HepG2 (cell line): Measurements from ENCODE around the gene CNPPD1. TPM values are rescaled to one million over a fixed set of nuclear protein-coding genes. Genes with fewer than 3 reads are reported as not detected.

Experiments
- ARNT ChIP-seq: fragments of 450-650 bp; IDR thresholded peaks from 2 replicates; pipeline ENCODE4 v1.6.1; 2017
- BRD4 ChIP-seq: sonication (generic); formaldehyde crosslinking; IDR thresholded peaks from 2 replicates; pipeline ENCODE4 v1.4.0; 2020; ENCODE audit warnings: missing genetic modification reagents
- CBFB ChIP-seq: sonication (generic); formaldehyde crosslinking; IDR thresholded peaks from 2 replicates; pipeline ENCODE4 v1.4.0; 2020; ENCODE audit warnings: missing genetic modification reagents
- DNMT3B ChIP-seq: conservative IDR thresholded peaks from 2 replicates; pipeline ENCODE4 v1.6.1; 2016; ENCODE audit warnings: missing biosample characterization, control low read depth
- EEA1 ChIP-seq: sonication (generic); formaldehyde crosslinking; IDR thresholded peaks from 2 replicates; pipeline ENCODE4 v1.5.1; 2020; ENCODE audit warnings: mild to moderate bottlenecking, missing genetic modification reagents, borderline replicate concordance
- GABPB1 ChIP-seq: IDR thresholded peaks from 2 replicates; pipeline ENCODE4 v1.6.1; 2016; ENCODE audit warnings: mild to moderate bottlenecking, missing genetic modification reagents, moderate library complexity, missing compliant biosample characterization
- HNF4G ChIP-seq, 2 experiments: sonication (generic) in 1 of 2; formaldehyde crosslinking in 1 of 2; IDR thresholded peaks; 2 replicates each; pipeline versions ENCODE4 v1.4.0 to v1.6.1; 2011 to 2020; ENCODE audit warnings: borderline replicate concordance in 2 of 2, low read depth in 2 of 2, mild to moderate bottlenecking in 2 of 2, low read length in 1 of 2, missing genetic modification reagents in 1 of 2, moderate library complexity in 1 of 2
- HOXA9 ChIP-seq: sonication (generic); formaldehyde crosslinking; IDR thresholded peaks from 2 replicates; pipeline ENCODE4 v1.8.1; 2022; ENCODE audit warnings: missing genetic modification reagents, mild to moderate bottlenecking, moderate library complexity, borderline replicate concordance
- NFYB ChIP-seq: sonication (generic); formaldehyde crosslinking; IDR thresholded peaks from 2 replicates; pipeline ENCODE4 v1.4.0; 2020; ENCODE audit warnings: missing genetic modification reagents
- NR2C2 ChIP-seq: sonication (generic); formaldehyde crosslinking; IDR thresholded peaks from 2 replicates; pipeline ENCODE4 v1.4.0; 2020; ENCODE audit warnings: missing genetic modification reagents, mild to moderate bottlenecking, moderate library complexity, borderline replicate concordance
- PAWR ChIP-seq: sonication (generic); formaldehyde crosslinking; IDR thresholded peaks from 2 replicates; pipeline ENCODE4 v1.4.0; 2020; ENCODE audit warnings: missing genetic modification reagents, mild to moderate bottlenecking, borderline replicate concordance
- PBX2 ChIP-seq: IDR thresholded peaks from 2 replicates; pipeline ENCODE4 v1.6.1; 2016; ENCODE audit warnings: control low read depth
- SMC3 ChIP-seq: IDR thresholded peaks from 2 replicates; pipeline ENCODE4 v1.6.1; 2011; ENCODE audit warnings: low read length, improper control_type of control experiment
- SMYD3 ChIP-seq: sonication (generic); formaldehyde crosslinking; IDR thresholded peaks from 2 replicates; pipeline ENCODE4 v1.8.1; 2023; ENCODE audit warnings: mild to moderate bottlenecking, missing genetic modification reagents
- SP1 ChIP-seq, 2 experiments: fragments of 450-650 bp in 1 of 2; sonication (generic) in 1 of 2; formaldehyde crosslinking in 1 of 2; IDR thresholded peaks; 2 replicates each; pipeline versions ENCODE4 v1.4.0 to v1.6.1; 2016 to 2020; ENCODE audit warnings: missing genetic modification reagents in 1 of 2
- TEAD3 ChIP-seq: optimal IDR thresholded peaks from 2 replicates; pipeline ENCODE3; 2016; ENCODE audit warnings: borderline replicate concordance
- ZNF441 ChIP-seq: sonication (generic); formaldehyde crosslinking; IDR thresholded peaks from 2 replicates; pipeline ENCODE4 v1.7.0; 2021; ENCODE audit warnings: missing genetic modification reagents, borderline replicate concordance
- ZNF776 ChIP-seq: sonication (generic); formaldehyde crosslinking; IDR thresholded peaks from 2 replicates; pipeline ENCODE4 v1.4.0; 2020; ENCODE audit warnings: mild to moderate bottlenecking, missing genetic modification reagents
- ZNF777 ChIP-seq: sonication (generic); formaldehyde crosslinking; IDR thresholded peaks from 2 replicates; pipeline ENCODE4 v1.4.0; 2020; ENCODE audit warnings: missing genetic modification reagents
- ZNF841 ChIP-seq: sonication (generic); formaldehyde crosslinking; IDR thresholded peaks from 2 replicates; pipeline ENCODE4 v1.8.1; 2023; ENCODE audit warnings: missing genetic modification reagents, borderline replicate concordance
- ZSCAN9 ChIP-seq: IDR thresholded peaks from 2 replicates; pipeline ENCODE4 v1.6.1; 2016; ENCODE audit warnings: borderline replicate concordance
- polyA plus RNA-seq, 8 experiments: library from polyadenylated mRNA; depleted of rRNA in 3 of 8; stranded (reverse) in 7 of 8; unstranded in 1 of 8; fragments of >200 nt; fragmentation: Illumina TruSeq in 4 of 8; extraction: Trizol in 4 of 8; gene quantifications; 2 replicates each; pipeline versions ENCODE4 v1.2.1 to v1.2.3, GENCODE V29; 2011 to 2016; ENCODE audit warnings: low read depth in 4 of 8, missing spikeins in 1 of 8, mixed read lengths in 1 of 8; ENCODE audit not compliant: insufficient read depth in 1 of 8
- total RNA-seq, 5 experiments: library from RNA; depleted of rRNA; stranded (reverse); fragments of >200 nt; fragmentation: Illumina TruSeq; extraction: Trizol; gene quantifications; 2 replicates each; pipeline ENCODE4 v1.2.3, GENCODE V29; 2016; ENCODE audit warnings: low read depth in 1 of 5
- TF ChIP-seq, protein P1 (sequence below): sonication (generic); IDR thresholded peaks from 2 replicates; pipeline ENCODE4 v1.6.1; 2016; ENCODE audit warnings: low read depth, borderline replicate concordance
- TF ChIP-seq, protein P2 (sequence below): sonication (generic); formaldehyde crosslinking; IDR thresholded peaks from 2 replicates; pipeline ENCODE4 v1.9.0; 2021; ENCODE audit warnings: missing genetic modification reagents, borderline replicate concordance
- TF ChIP-seq, protein P3 (sequence below): sonication (generic); formaldehyde crosslinking; IDR thresholded peaks from 2 replicates; pipeline ENCODE4 v1.5.0; 2020; ENCODE audit warnings: mild to moderate bottlenecking, missing genetic modification reagents, moderate library complexity

The CNPPD1 gene
- total and polyA plus RNA-seq, 2 of the 13 experiments (the other 11 are each of a cell fraction or from before 2014, with no cell fraction given), result 35.5 to 49.4 TPM

GRCh38 chr2:219177552-219178376, 1.0 kb upstream of the CNPPD1 start, which contains the start of gene RETREG2 (continued):
- no peak for TF ChIP-seq HNF4G (IDR thresholded peaks at IDR 0.05; ENCODE audit: borderline replicate concordance, low read depth, low read length)
- no peak for TF ChIP-seq HNF4G (CRISPR knock-in tag; IDR thresholded peaks at IDR 0.05; ENCODE audit: borderline replicate concordance, low read depth)
- TF ChIP-seq EEA1 (CRISPR knock-in tag), result peak; percentile 59; the same call in 1 of the 2 replicates
- TF ChIP-seq, protein P1, sequence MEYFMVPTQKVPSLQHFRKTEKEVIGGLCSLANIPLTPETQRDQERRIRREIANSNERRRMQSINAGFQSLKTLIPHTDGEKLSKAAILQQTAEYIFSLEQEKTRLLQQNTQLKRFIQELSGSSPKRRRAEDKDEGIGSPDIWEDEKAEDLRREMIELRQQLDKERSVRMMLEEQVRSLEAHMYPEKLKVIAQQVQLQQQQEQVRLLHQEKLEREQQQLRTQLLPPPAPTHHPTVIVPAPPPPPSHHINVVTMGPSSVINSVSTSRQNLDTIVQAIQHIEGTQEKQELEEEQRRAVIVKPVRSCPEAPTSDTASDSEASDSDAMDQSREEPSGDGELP, result no peak
- TF ChIP-seq ARNT, result no peak
- TF ChIP-seq TEAD3, result no peak
- TF ChIP-seq ZSCAN9, result peak; percentile 16
- peak; percentile 82 for TF ChIP-seq NR2C2 (CRISPR knock-in tag)
- no peak for TF ChIP-seq ZNF777
- no peak; the same call in 1 of the 2 replicates for TF ChIP-seq BRD4
- TF ChIP-seq CBFB (CRISPR knock-in tag), result peak; percentile 75; the same call in 1 of the 2 replicates
- no peak; the same call in 1 of the 2 replicates for TF ChIP-seq ZNF441 (CRISPR knock-in tag)
- TF ChIP-seq DNMT3B (CRISPR knock-in tag), result no peak
- TF ChIP-seq SP1 (IDR thresholded peaks at IDR 0.05), result no peak
- TF ChIP-seq SP1 (CRISPR knock-in tag; IDR thresholded peaks at IDR 0.05), result no peak
- TF ChIP-seq HOXA9, result no peak
- TF ChIP-seq NFYB (CRISPR knock-in tag), result no peak
- TF ChIP-seq, protein P2, sequence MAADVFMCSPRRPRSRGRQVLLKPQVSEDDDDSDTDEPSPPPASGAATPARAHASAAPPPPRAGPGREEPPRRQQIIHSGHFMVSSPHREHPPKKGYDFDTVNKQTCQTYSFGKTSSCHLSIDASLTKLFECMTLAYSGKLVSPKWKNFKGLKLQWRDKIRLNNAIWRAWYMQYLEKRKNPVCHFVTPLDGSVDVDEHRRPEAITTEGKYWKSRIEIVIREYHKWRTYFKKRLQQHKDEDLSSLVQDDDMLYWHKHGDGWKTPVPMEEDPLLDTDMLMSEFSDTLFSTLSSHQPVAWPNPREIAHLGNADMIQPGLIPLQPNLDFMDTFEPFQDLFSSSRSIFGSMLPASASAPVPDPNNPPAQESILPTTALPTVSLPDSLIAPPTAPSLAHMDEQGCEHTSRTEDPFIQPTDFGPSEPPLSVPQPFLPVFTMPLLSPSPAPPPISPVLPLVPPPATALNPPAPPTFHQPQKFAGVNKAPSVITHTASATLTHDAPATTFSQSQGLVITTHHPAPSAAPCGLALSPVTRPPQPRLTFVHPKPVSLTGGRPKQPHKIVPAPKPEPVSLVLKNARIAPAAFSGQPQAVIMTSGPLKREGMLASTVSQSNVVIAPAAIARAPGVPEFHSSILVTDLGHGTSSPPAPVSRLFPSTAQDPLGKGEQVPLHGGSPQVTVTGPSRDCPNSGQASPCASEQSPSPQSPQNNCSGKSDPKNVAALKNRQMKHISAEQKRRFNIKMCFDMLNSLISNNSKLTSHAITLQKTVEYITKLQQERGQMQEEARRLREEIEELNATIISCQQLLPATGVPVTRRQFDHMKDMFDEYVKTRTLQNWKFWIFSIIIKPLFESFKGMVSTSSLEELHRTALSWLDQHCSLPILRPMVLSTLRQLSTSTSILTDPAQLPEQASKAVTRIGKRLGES (CRISPR knock-in tag), result no peak
- TF ChIP-seq SMC3, result no peak
- 0 out of 2 replicates have a peak, but pooled peaks have one; percentile 30 for TF ChIP-seq PAWR
- TF ChIP-seq, protein P3, sequence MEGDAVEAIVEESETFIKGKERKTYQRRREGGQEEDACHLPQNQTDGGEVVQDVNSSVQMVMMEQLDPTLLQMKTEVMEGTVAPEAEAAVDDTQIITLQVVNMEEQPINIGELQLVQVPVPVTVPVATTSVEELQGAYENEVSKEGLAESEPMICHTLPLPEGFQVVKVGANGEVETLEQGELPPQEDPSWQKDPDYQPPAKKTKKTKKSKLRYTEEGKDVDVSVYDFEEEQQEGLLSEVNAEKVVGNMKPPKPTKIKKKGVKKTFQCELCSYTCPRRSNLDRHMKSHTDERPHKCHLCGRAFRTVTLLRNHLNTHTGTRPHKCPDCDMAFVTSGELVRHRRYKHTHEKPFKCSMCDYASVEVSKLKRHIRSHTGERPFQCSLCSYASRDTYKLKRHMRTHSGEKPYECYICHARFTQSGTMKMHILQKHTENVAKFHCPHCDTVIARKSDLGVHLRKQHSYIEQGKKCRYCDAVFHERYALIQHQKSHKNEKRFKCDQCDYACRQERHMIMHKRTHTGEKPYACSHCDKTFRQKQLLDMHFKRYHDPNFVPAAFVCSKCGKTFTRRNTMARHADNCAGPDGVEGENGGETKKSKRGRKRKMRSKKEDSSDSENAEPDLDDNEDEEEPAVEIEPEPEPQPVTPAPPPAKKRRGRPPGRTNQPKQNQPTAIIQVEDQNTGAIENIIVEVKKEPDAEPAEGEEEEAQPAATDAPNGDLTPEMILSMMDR (CRISPR knock-in tag), result peak; percentile 65
- TF ChIP-seq PBX2 (CRISPR knock-in tag), result no peak
- no peak for TF ChIP-seq SMYD3 (CRISPR knock-in tag)
- TF ChIP-seq ZNF841, result no peak
- peak; percentile 93 for TF ChIP-seq GABPB1
- peak; percentile 95; the same call in 1 of the 2 replicates for TF ChIP-seq ZNF776 (CRISPR knock-in tag)
